ENCODE measurements around the gene NFASC. TPM values are rescaled to one million over a fixed set of nuclear protein-coding genes. Genes with fewer than 3 reads are reported as not detected.

NFASC gene
- total and polyA plus RNA-seq, 8 donors: 3.3 to 12.7 (median 6.7) TPM

DNA sequence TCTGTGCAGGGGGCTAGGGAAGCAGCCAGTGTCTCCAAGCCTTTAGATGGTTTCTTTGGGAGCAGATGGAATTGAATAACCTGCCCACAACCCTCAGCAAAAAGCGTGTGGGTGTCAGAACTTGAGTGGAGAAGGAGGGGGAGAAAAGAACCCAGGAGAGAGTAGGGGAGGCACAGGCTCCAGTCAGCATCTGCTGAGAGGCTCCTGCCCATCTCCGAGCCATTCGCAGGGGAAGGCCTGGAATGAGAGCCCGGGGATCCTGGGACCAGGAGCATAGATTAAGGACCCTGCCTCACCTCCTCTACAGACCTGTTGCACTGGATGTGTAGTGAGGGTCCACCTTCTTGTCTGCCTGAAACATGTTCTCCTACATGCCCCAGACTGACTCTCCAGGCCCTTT lies 197.3 kb downstream of the NFASC start:
- Histone ChIP-seq H3K27ac (no peak overlapping the region), H3K9me3 (no peaks in the 10 kb centered on the region), H3K36me3 (no peaks in the 10 kb centered on the region), H3K4me3 (no peak overlapping the region), H3K27me3 (no peaks in the 10 kb centered on the region), H3K4me1 (no peaks in the 10 kb centered on the region)
- intact Hi-C loops (cut with DNase I): no loop called here
- DNase-seq (no peak), ATAC-seq (no peak), FAIRE-seq (no peak)
- TF ChIP-seq, protein P1, sequence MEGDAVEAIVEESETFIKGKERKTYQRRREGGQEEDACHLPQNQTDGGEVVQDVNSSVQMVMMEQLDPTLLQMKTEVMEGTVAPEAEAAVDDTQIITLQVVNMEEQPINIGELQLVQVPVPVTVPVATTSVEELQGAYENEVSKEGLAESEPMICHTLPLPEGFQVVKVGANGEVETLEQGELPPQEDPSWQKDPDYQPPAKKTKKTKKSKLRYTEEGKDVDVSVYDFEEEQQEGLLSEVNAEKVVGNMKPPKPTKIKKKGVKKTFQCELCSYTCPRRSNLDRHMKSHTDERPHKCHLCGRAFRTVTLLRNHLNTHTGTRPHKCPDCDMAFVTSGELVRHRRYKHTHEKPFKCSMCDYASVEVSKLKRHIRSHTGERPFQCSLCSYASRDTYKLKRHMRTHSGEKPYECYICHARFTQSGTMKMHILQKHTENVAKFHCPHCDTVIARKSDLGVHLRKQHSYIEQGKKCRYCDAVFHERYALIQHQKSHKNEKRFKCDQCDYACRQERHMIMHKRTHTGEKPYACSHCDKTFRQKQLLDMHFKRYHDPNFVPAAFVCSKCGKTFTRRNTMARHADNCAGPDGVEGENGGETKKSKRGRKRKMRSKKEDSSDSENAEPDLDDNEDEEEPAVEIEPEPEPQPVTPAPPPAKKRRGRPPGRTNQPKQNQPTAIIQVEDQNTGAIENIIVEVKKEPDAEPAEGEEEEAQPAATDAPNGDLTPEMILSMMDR (IDR thresholded peaks at IDR 0.05): no peak
- 83 to 91% methylated on average over 4 of the region's 4 CpGs for WGBS, 2 donors

DNA sequence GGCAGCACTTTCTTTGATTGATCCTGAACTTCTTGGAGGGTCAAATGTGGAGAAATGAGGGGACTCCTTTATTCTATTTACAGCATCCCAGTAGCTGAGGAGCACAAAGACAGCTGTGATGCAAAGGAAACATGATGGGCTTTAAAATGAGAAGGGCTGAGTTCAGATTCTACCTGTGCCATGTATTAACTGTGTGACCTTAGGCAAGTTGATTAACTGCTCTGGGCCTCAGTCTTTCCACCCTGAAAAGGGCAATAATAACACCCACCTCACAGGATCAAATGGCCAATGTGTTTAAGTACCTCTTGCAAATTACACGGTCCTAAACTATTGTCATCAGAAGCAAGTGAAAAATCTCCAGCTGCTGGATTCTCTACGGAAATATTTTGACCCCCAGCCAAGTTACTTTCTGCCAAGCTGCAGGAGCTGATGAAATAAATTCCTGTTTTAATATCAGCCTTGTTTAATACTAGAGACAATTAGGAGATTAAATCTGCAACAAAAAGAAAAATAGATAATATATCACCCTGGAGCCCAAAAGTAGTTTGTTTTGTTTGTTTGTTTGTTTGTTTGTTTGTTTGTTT lies 197.9 kb downstream of the NFASC start:
- TF ChIP-seq, protein P1 (IDR thresholded peaks at IDR 0.05): no peak
- Histone ChIP-seq H3K9me3 (no peaks in the 10 kb centered on the region), H3K4me1 (no peaks in the 10 kb centered on the region), H3K4me3 (no peak overlapping the region), H3K27ac (no peak overlapping the region), H3K36me3 (no peaks in the 10 kb centered on the region), H3K27me3 (no peaks in the 10 kb centered on the region)
- intact Hi-C loops (cut with DNase I): no loop called here
- FAIRE-seq: no peak
- DNase-seq: no peak
- peak in 1 of 4 donors; percentile 25 for ATAC-seq
- WGBS, 2 donors: 7% methylated on average over 2 of the region's 2 CpGs

DNA sequence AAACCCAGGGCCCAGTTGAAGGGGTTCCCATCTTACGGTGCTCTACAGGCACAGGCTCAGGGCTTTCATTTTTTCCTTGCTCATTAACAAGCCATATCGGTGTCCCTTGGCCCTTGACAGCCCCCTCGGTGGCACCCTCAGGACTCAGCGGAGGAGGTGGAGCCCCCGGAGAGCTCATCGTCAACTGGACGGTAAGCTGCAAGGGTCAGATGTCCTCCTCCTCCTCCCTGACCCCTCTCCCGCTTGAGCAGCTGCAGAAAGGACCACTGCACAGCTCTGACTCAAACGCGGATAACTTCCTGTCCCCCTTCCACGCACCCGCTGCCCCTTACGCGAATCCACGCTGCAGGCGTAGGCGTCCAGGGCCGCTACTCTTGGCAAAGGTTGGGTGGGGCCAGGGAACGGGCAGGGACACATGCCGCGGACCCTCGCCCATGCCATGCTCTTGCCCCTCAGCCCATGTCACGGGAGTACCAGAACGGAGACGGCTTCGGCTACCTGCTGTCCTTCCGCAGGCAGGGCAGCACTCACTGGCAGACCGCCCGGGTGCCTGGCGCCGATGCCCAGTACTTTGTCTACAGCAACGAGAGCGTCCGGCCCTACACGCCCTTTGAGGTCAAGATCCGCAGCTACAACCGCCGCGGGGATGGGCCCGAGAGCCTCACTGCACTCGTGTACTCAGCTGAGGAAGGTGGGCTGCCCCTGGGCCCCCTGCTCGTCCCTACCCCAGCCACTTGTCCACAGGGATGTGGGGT lies 198.9 kb downstream of the NFASC start:
- peak in 1 of 6 donors; percentile 38 for DNase-seq
- TF ChIP-seq, protein P1 (IDR thresholded peaks at IDR 0.05): no peak
- no peak for FAIRE-seq
- 81 to 89% methylated on average over 42 of the region's 42 CpGs for WGBS, 2 donors
- ATAC-seq: no peak
- no peak overlapping the region for H3K27ac ChIP-seq
- H3K4me3 ChIP-seq: no peak overlapping the region
- no peaks in the 10 kb centered on the region for H3K4me1 ChIP-seq
- H3K27me3 ChIP-seq: no peaks in the 10 kb centered on the region
- H3K9me3 ChIP-seq: no peaks in the 10 kb centered on the region
- intact Hi-C loops (cut with DNase I): no loop called here
- no peaks in the 10 kb centered on the region for H3K36me3 ChIP-seq

DNA sequence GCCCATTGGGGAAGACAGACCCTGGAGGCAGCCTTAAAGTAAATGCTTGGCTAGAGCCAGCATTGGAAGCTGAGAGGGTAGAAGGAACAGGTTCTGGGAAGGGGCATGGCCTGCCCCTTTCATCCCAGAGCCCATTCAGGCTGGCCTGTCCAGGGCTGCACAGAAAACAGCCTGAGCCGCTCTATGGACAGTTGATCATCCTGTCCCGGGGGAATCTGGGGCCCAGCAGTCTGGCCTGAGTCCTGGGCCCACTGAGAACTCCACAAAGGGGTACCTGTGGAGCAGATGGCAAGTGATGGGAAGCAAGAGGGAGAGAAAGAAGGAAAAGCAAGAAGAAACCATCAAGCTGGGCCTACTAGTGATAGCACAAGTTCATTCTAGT lies 200.4 kb downstream of the NFASC start:
- no peaks in the 10 kb centered on the region for H3K36me3 ChIP-seq
- H3K9me3 ChIP-seq: no peaks in the 10 kb centered on the region
- FAIRE-seq (no peak), DNase-seq (no peak), ATAC-seq (no peak)
- intact Hi-C loops (cut with DNase I): no loop called here
- WGBS, 2 donors: 79 to 81% methylated on average over 2 of the region's 2 CpGs
- no peaks in the 10 kb centered on the region for H3K4me1 ChIP-seq
- H3K27me3 ChIP-seq: no peaks in the 10 kb centered on the region
- H3K4me3 ChIP-seq: no peak overlapping the region
- H3K27ac ChIP-seq: no peak overlapping the region
- TF ChIP-seq, protein P1 (IDR thresholded peaks at IDR 0.05): no peak

DNA sequence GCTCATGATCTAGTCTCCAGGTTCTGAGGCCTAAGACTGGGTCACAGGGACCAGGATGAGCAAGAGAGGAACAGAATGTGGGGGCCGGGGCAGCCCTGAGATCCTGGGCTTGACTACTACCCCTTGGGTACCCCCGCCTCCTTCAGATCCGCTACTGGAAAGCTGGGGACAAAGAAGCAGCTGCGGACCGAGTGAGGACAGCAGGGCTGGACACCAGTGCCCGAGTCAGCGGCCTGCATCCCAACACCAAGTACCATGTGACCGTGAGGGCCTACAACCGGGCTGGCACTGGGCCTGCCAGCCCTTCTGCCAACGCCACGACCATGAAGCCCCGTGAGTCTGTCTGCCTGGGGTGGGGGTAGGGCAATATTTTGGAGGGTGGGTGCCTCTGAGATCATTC lies 201.1 kb downstream of the NFASC start:
- Histone ChIP-seq H3K27ac (no peak overlapping the region), H3K9me3 (no peaks in the 10 kb centered on the region), H3K27me3 (no peaks in the 10 kb centered on the region), H3K4me1 (no peaks in the 10 kb centered on the region), H3K4me3 (no peak overlapping the region), H3K36me3 (no peaks in the 10 kb centered on the region)
- DNase-seq (peak in 1 of 6 donors; percentile 39), ATAC-seq (no peak), FAIRE-seq (no peak)
- TF ChIP-seq, protein P1 (IDR thresholded peaks at IDR 0.05): no peak
- intact Hi-C loops (cut with DNase I): no loop called here
- 79 to 82% methylated on average over 12 of the region's 12 CpGs for WGBS, 2 donors

Measured in pancreas (tissue), 10 donors.